HL-60/S4 treated with retinoic acid at 250 ng/mL for 4 days and 3 days (cell line): ENCODE results near the gene TMEM30A.

Source experiments
- in situ Hi-C: fragments of 300-500 bp; cut with MboI; formaldehyde crosslinking; loops from 2 replicates; pipeline ENCODE4 v1.7.0; 2022; ENCODE audit warnings: low sequenced_read_pairs

TMEM30A gene

DNA sequence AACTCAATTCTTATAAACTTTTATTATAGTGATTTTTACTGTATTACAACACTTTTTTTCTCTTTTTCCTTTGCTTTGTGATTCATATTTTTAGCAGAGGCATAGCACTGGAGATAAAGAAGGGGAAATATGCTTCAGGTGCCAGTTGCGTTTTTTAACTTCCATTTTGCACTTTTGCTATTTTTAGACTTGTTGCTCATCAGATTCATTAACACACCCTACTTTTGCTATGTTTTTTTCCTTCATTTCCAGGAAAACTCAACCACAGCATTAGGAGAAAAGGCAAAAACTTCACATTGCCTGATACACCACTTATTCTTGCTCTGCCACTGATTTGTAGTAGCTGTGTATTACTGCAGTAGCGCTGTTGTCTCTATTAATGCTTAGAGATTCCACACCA is 8.0 kb upstream of the TMEM30A start:
- in situ Hi-C loops, result no loop called here

GRCh38 chr6:75291744-75292143 is 7.2 kb upstream of the TMEM30A start:
- in situ Hi-C loops, result no loop called here

GRCh38 chr6:75291331-75291730 is 6.7 kb upstream of the TMEM30A start:
- in situ Hi-C loops, result no loop called here

DNA sequence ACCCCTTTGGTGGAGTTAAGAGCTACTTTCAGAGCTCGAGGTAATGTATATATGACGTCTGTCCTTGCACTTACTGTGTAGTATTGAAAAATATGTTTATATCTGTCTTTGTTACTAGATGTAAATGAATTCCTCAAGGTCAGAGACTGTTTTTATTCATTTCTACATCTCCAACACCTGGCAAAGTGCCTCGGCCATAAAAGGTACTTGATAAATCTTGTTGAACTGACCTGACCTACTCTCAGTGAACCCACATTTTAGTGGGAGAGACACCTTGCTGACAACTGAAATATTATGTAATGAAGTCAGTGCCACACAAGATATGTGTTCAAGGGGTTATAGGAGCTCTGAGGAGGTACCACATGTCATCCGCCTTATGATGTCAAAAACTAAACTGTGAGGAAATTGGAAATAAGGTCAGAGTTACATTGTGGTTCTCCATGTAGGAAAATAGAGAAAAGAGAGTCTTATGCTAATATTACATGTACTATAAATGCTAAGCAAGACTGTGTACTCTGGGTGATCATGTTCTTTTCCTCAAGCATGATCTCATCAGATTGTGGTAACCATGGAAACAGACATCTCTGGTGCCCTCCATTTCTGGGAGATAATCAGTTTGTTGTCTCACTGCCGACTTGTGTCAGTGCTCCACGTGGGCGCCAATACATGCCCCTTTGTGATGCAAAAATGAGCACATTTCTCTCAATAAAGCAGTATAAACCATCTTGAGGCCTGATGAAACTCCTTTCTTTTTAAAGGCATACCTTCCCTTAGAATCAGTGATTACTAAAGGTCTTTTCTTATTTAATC is 5.7 kb upstream of the TMEM30A start:
- in situ Hi-C loops, result no loop called here

- in situ Hi-C loops, result no loop called here
Observed at GRCh38 chr6:75288023-75288422, 3.4 kb upstream of the TMEM30A start.

GRCh38 chr6:75287424-75287823 is 2.8 kb upstream of the TMEM30A start:
- in situ Hi-C loops, result no loop called here

GRCh38 chr6:75286955-75287354 is 2.4 kb upstream of the TMEM30A start:
- in situ Hi-C loops, result no loop called here

DNA sequence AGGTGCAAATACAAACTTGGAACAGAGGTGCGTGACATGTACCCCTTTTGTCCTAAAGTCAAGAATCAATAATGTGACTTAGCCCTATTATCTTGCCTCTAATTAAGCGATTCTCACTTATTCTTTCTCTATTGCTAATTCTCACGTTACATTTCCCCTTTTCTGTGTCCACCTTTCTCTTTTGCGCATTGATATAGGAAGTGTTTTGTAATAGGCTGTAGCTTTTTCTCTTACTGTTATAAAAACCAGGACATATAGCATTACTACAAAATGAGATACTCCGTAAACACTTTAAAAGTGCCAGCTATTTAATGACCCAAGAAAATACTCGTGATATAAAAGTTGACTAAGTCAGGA is 669 bp upstream of the TMEM30A start:
- in situ Hi-C loops, result no loop called here

GRCh38 chr6:75283907-75284631 is 523 bp downstream of the TMEM30A start:
- in situ Hi-C loops, result no loop called here

- in situ Hi-C loops, result no loop called here
Observed at GRCh38 chr6:75282706-75283105, 1.9 kb downstream of the TMEM30A start.

GRCh38 chr6:75281653-75282052 is 2.9 kb downstream of the TMEM30A start:
- in situ Hi-C loops, result no loop called here

GRCh38 chr6:75280131-75280855 is 4.3 kb downstream of the TMEM30A start:
- in situ Hi-C loops, result no loop called here

- in situ Hi-C loops, result no loop called here
Observed at GRCh38 chr6:75279418-75279817, 5.2 kb downstream of the TMEM30A start.

DNA sequence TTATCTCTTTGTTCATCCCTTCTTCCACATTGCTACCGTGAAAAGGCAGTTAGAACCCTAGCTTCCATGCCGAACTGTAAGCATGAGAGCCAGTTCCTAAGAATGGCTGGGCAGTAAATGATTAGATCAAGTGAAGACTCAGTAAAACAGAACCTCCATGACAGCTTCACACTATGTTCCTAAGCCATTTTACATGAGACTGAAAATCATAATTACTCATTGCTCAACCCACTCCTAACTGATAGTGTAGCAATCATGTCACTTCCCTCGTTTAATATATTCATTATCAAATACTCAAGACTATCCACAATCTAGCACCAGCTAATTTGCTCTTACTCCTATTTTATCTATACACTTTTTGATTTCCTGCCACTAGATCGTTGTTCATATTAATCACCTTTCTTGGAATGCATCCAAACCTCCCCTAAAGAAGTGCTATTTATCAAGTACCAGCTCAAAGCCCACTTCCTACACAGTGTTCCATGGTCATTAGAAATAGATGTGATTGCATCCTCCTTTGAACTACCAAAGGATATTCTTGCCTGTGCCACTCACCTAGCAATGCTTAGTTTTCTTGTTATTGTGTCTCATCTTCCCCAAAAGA is 6.0 kb downstream of the TMEM30A start:
- in situ Hi-C loops, result no loop called here

GRCh38 chr6:75275067-75275466 is 9.5 kb downstream of the TMEM30A start:
- in situ Hi-C loops, result no loop called here

GRCh38 chr6:75273009-75273408 is 11.6 kb downstream of the TMEM30A start:
- in situ Hi-C loops, result loop anchor here (25.0 kb wide), 1 partner anchor 264 kb away; no protein-coding TSS in a partner anchor

- in situ Hi-C loops, result loop anchor here (25.0 kb wide), 1 partner anchor 265 kb away; no protein-coding TSS in a partner anchor
Observed at GRCh38 chr6:75272145-75272840, 12.3 kb downstream of the TMEM30A start.

GRCh38 chr6:75268988-75269354 is 15.6 kb downstream of the TMEM30A start:
- in situ Hi-C loops, result loop anchor here (25.0 kb wide), 1 partner anchor 268 kb away; no protein-coding TSS in a partner anchor

GRCh38 chr6:75268121-75268987 is 16.2 kb downstream of the TMEM30A start:
- in situ Hi-C loops, result loop anchor here (25.0 kb wide), 1 partner anchor 269 kb away; no protein-coding TSS in a partner anchor
